Neural crest cell (in vitro differentiated cells): ENCODE results near the gene DPY19L3. TPM values are rescaled to one million over a fixed set of nuclear protein-coding genes. Genes with fewer than 3 reads are reported as not detected.
"Not testable (repeated sequence)": the region's sequence is repeated elsewhere in the genome, so short reads cannot be mapped to it uniquely, and the experiment has no call there.

Experiments used
- DNase-seq: peaks from one replicate; pipeline ENCODE4 v3.0.0; 2021; ENCODE audit warnings: low read depth, mixed read lengths, low spot score
- H3K27ac Mint-ChIP-seq: one replicate; pipeline ENCODE4 v1.8.0; 2021; ENCODE audit warnings: mild to moderate bottlenecking, mixed read lengths; ENCODE audit not compliant: unreplicated experiment
- H3K27me3 Mint-ChIP-seq: 2 replicates; pipeline ENCODE4 v1.8.0; 2021; ENCODE audit warnings: low read depth, mild to moderate bottlenecking, mixed read lengths
- H3K36me3 Mint-ChIP-seq: 2 replicates; pipeline ENCODE4 v1.8.0; 2021; ENCODE audit warnings: low read depth, mild to moderate bottlenecking, mixed read lengths
- H3K4me1 Mint-ChIP-seq: 2 replicates; pipeline ENCODE4 v1.8.0; 2021; ENCODE audit warnings: mixed read lengths
- H3K4me3 Mint-ChIP-seq: one replicate; pipeline ENCODE4 v1.8.0; 2021; ENCODE audit warnings: mild to moderate bottlenecking, mixed read lengths
- H3K9me3 Mint-ChIP-seq: 2 replicates; pipeline ENCODE4 v1.8.0; 2021; ENCODE audit warnings: mixed read lengths
- total RNA-seq: library from RNA; stranded (reverse); gene quantifications from 2 replicates; pipeline ENCODE4 v1.2.1, GENCODE V29; 2021
- TF ChIP-seq, protein P1 (sequence below): fragments of 200-600 bp; sonication (generic); conservative IDR thresholded peaks from 2 replicates; pipeline ENCODE4 v1.5.0; 2021; ENCODE audit warnings: antibody characterized with exemption, mild to moderate bottlenecking

DPY19L3 gene
- total RNA-seq, 1 donor from 2014 or later = 108 TPM

DNA sequence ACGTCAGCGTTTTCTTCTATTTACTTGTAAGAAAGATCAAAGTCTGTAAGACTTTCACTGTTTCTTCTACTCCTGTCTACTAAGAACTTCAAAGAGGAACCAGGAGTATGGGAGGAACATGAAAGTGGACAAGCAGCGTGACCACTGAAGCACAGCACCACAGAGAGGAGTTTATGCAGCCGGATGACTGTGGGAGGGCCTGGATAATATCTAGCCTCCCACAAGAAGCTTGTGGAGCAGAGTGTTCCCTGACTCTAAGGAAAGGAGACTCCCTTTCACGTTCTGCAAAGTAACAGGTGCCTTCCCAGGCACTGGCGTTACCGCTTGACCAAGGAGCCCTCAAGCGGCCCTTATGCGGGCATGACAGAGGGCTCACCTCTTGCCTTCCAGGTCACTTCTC, 91.8 kb downstream of the DPY19L3 start:
- TF ChIP-seq, protein P1, sequence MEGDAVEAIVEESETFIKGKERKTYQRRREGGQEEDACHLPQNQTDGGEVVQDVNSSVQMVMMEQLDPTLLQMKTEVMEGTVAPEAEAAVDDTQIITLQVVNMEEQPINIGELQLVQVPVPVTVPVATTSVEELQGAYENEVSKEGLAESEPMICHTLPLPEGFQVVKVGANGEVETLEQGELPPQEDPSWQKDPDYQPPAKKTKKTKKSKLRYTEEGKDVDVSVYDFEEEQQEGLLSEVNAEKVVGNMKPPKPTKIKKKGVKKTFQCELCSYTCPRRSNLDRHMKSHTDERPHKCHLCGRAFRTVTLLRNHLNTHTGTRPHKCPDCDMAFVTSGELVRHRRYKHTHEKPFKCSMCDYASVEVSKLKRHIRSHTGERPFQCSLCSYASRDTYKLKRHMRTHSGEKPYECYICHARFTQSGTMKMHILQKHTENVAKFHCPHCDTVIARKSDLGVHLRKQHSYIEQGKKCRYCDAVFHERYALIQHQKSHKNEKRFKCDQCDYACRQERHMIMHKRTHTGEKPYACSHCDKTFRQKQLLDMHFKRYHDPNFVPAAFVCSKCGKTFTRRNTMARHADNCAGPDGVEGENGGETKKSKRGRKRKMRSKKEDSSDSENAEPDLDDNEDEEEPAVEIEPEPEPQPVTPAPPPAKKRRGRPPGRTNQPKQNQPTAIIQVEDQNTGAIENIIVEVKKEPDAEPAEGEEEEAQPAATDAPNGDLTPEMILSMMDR = no peak
- Mint-ChIP-seq H3K4me3 (no peak overlapping the region), H3K9me3 (peaks cover 8% of the 10 kb centered on the region), H3K36me3 (peaks cover 7% of the 10 kb centered on the region), H3K4me1 (no peaks in the 10 kb centered on the region), H3K27ac (no peak overlapping the region), H3K27me3 (no peaks in the 10 kb centered on the region)
- no peak for DNase-seq

DNA sequence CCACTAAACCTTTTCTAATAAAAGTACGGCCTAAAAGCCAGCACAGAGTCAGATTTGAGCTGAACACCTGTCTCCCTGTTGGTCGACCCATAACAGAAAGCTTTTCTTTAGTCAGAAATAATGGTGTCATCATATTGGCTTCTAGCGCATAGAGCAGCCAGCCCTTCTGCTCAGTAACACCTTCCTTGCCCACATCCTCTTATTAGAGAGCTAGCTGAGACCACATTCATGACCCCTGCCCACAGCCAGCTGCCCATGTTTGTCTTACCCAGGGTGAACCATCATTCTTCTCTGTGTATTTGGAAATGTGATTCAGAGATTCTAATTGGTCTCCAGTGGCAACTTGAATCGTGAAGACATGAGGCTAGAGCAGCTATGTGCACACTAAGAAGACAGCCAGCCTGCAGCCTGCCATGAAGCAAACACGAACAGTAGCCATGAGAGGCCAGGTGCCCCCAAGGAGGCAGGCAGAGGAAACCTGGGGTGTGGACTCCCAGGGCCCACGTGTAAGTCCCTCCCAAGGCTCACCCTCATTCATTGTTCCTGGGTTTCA, 93.2 kb downstream of the DPY19L3 start:
- TF ChIP-seq, protein P1 = no peak
- DNase-seq = no peak
- no peak overlapping the region for H3K27ac Mint-ChIP-seq
- no peak overlapping the region for H3K4me3 Mint-ChIP-seq
- no peaks in the 10 kb centered on the region for H3K27me3 Mint-ChIP-seq
- peaks cover 8% of the 10 kb centered on the region for H3K9me3 Mint-ChIP-seq
- H3K4me1 Mint-ChIP-seq = no peaks in the 10 kb centered on the region
- H3K36me3 Mint-ChIP-seq = peaks cover 7% of the 10 kb centered on the region

DNA sequence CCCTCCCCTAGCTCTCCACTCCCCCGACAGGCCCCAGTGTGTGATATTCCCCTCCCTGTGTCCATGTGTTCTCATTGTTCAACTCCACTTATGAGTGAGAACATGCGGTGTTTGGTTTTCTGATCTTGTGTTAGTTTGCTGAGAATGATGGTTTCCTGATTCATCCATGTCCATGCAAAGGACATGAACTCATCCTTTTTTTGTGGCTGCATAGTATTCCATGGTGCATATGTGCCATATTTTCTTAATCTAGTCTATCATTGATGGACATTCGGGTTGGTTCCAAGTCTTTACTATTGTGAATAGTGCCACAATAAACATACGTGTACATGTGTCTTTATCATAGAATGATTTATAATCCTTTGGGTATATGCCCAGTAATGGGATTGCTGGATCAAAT, 106.9 kb downstream of the DPY19L3 start:
- H3K27ac Mint-ChIP-seq, DNase-seq, H3K36me3 Mint-ChIP-seq, H3K4me3 Mint-ChIP-seq, H3K27me3 Mint-ChIP-seq, H3K4me1 Mint-ChIP-seq: not testable (repeated sequence)
- H3K9me3 Mint-ChIP-seq = peaks cover 15% of the 10 kb centered on the region

DNA sequence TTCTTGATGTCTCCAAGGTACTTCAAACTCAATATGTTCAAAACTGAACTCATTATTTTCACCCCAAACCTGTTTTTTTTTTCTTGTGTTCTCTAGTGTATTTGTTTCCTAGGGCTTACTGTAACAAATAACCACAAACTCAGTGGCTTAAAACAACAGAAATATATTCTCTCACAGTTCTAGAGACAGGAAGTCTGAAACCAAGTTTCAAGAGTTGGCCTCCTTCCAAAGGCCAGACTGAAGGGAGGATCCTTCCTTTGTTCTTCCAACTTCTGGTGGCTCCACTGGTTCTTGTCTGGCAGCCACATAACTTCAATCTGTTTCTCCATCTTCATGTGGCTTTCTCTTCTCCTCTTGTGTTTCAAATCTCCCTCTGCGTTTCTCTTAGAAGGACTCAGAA, 113.5 kb downstream of the DPY19L3 start:
- H3K9me3 Mint-ChIP-seq = peaks cover 2% of the 10 kb centered on the region
- peaks cover 22% of the 10 kb centered on the region for H3K27me3 Mint-ChIP-seq
- no peak overlapping the region for H3K27ac Mint-ChIP-seq

DNA sequence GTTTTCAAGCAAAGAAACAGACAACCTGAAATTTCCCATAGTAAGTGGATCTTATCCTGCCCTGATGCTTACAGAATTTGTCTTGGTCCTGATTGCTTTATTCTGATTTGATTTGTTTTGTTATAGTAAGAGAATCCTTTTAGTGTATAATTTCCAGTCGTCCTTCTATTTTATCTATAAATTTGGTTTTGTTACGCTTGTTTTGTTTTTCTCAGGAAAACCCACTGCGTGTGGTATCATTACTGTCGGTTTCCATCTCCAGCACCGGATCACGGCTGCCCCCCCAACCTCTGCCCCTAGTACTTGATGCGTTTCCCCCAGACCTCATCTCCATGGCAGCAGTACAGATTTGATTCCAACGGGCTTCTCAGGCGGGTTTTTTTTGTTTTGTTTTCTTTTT, 117.4 kb downstream of the DPY19L3 start:
- TF ChIP-seq, protein P1 = no peak
- H3K27ac Mint-ChIP-seq = no peak overlapping the region
- H3K4me3 Mint-ChIP-seq = no peak overlapping the region
- H3K4me1 Mint-ChIP-seq = no peaks in the 10 kb centered on the region
- peaks cover 30% of the 10 kb centered on the region for H3K27me3 Mint-ChIP-seq
- no peaks in the 10 kb centered on the region for H3K9me3 Mint-ChIP-seq
- no peaks in the 10 kb centered on the region for H3K36me3 Mint-ChIP-seq
- DNase-seq = no peak

More for the DNA sequence above, 113.5 kb downstream of the DPY19L3 start:
- no peak for DNase-seq
- TF ChIP-seq, protein P1 = no peak
- H3K4me3 Mint-ChIP-seq = no peak overlapping the region
- H3K4me1 Mint-ChIP-seq = peaks cover 3% of the 10 kb centered on the region
- H3K36me3 Mint-ChIP-seq = no peaks in the 10 kb centered on the region

DNA sequence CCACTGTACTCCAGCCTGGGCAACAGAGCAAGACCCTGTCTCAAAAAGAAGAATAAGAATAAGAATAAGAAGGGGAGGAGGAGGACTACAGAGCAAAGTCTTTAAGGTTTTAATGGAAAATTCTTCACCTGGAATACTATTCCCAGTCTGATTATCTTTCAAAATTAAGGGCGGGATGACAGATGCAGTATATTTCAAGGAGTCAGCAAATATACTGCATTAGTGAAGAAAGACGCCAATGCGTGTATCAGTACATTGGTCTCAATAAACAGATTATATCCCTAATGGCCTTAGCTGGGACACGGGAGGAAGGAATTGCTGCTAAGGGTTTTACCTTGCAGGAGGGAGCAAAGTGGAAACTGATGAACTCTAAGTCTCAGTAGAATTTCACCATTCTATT, 121.3 kb downstream of the DPY19L3 start:
- Mint-ChIP-seq H3K27ac (no peak overlapping the region), H3K4me3 (no peak overlapping the region), H3K9me3 (peaks cover 6% of the 10 kb centered on the region), H3K27me3 (peaks cover 15% of the 10 kb centered on the region), H3K4me1 (no peaks in the 10 kb centered on the region), H3K36me3 (peaks cover 2% of the 10 kb centered on the region)
- TF ChIP-seq, protein P1 = no peak
- no peak for DNase-seq
